ENCODE data around the gene ZNF423. TPM values are rescaled to one million over a fixed set of nuclear protein-coding genes. Genes with fewer than 3 reads are reported as not detected.

The ZNF423 gene
- total RNA-seq, 1 donor from 2014 or later, result 10.6 TPM

DNA sequence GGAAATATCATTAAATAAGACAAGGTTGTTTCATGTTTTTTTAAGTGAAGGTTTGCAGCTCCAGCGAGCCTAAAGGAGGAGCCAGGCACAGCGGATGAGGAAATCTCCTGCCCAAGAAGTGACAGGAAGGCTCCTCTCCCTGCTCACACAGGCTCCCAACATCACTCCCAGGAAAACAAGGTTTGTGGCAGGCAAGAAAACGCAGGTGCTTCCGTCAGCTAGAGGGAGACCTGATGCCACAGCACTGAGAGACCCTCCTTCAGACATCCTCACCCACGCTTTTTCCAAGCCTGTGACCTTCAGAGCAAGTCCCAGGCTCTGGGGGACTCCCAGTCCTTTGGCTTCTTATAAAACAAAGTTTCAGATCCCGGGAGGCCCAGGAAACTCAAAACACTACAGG, 89.7 kb downstream of the ZNF423 start:
- no peak overlapping the region for H3K27ac Mint-ChIP-seq (ENCODE audit: unreplicated experiment)

DNA sequence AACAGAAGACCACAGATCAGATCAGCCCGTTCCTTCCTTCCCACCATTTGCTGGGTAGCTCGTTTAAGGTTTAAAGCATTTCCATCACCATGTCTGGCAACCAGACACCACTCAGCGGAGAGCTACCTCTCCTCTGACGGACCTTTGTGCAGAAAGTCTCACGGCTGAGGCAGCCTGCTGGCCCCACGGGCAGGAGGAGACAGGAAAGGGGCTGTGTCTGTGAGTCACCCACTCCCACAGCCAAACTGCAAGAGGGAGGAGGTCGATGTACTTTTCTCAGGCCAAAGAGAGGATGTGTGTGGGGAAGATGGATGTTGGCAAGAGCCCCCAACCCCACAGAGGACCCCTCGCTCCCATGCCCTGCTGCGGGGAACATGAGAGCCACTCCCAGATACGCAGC, 92.1 kb downstream of the ZNF423 start:
- peaks cover 27% of the 10 kb centered on the region for H3K4me1 Mint-ChIP-seq (ENCODE audit: low read depth, unreplicated experiment)
- Histone ChIP-seq H3K4me2 (ENCODE audit: low read length) (peak overlapping the region; percentile 68), H3K79me2 (ENCODE audit: insufficient read depth, low read length) (no peaks in the 10 kb centered on the region), H3K4me3 (ENCODE audit: insufficient read depth, low read depth, low read length) (no peak overlapping the region), H3K9me3 (ENCODE audit: insufficient read depth, low read depth, low read length) (no peaks in the 10 kb centered on the region), H3K9ac (ENCODE audit: low read length) (peak overlapping the region; percentile 27), H3K27ac (ENCODE audit: low read depth, low read length) (peak overlapping the region; percentile 47), H3K4me1 (ENCODE audit: insufficient read depth, low read length) (peaks cover 11% of the 10 kb centered on the region), H3K36me3 (ENCODE audit: insufficient read depth, low read length) (no peaks in the 10 kb centered on the region), H4K20me1 (ENCODE audit: insufficient read depth, low read length) (no peaks in the 10 kb centered on the region), H2AFZ (ENCODE audit: low read depth, low read length) (peak overlapping the region; percentile 55), H3K27me3 (ENCODE audit: insufficient read depth, low read length) (no peaks in the 10 kb centered on the region)
- H3K9me3 Mint-ChIP-seq (ENCODE audit: unreplicated experiment), result peaks cover 2% of the 10 kb centered on the region
- peak overlapping the region; percentile 3 for H3K4me3 Mint-ChIP-seq (ENCODE audit: unreplicated experiment)
- DNase-seq (ENCODE audit: low read depth), result peak; percentile 51
- H3K27me3 Mint-ChIP-seq (ENCODE audit: low read depth, unreplicated experiment), result peaks cover 6% of the 10 kb centered on the region
- peak overlapping the region; percentile 89 for H3K27ac Mint-ChIP-seq (ENCODE audit: unreplicated experiment)
- TF ChIP-seq, protein P1, sequence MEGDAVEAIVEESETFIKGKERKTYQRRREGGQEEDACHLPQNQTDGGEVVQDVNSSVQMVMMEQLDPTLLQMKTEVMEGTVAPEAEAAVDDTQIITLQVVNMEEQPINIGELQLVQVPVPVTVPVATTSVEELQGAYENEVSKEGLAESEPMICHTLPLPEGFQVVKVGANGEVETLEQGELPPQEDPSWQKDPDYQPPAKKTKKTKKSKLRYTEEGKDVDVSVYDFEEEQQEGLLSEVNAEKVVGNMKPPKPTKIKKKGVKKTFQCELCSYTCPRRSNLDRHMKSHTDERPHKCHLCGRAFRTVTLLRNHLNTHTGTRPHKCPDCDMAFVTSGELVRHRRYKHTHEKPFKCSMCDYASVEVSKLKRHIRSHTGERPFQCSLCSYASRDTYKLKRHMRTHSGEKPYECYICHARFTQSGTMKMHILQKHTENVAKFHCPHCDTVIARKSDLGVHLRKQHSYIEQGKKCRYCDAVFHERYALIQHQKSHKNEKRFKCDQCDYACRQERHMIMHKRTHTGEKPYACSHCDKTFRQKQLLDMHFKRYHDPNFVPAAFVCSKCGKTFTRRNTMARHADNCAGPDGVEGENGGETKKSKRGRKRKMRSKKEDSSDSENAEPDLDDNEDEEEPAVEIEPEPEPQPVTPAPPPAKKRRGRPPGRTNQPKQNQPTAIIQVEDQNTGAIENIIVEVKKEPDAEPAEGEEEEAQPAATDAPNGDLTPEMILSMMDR (IDR thresholded peaks at IDR 0.05; ENCODE audit: insufficient read depth, low read depth, low read length), result no peak
- TF ChIP-seq EZH2 (IDR thresholded peaks at IDR 0.05; ENCODE audit: insufficient read depth, low read length), result no peak
- no peak for FAIRE-seq
- H3K36me3 Mint-ChIP-seq (ENCODE audit: low read depth, unreplicated experiment), result peaks cover 4% of the 10 kb centered on the region

More for the DNA sequence above, 89.7 kb downstream of the ZNF423 start:
- TF ChIP-seq, protein P1 (IDR thresholded peaks at IDR 0.05; ENCODE audit: insufficient read depth, low read depth, low read length), result no peak
- no peak for TF ChIP-seq EZH2 (IDR thresholded peaks at IDR 0.05; ENCODE audit: insufficient read depth, low read length)
- no peaks in the 10 kb centered on the region for H3K27me3 ChIP-seq (ENCODE audit: insufficient read depth, low read length)
- no peak overlapping the region for H3K27ac ChIP-seq (ENCODE audit: low read depth, low read length)
- peaks cover 4% of the 10 kb centered on the region for H3K36me3 Mint-ChIP-seq (ENCODE audit: low read depth, unreplicated experiment)
- peak overlapping the region; percentile 67 for H2AFZ ChIP-seq (ENCODE audit: low read depth, low read length)
- no peak overlapping the region for H3K4me3 Mint-ChIP-seq (ENCODE audit: unreplicated experiment)
- no peak for FAIRE-seq
- no peaks in the 10 kb centered on the region for H3K79me2 ChIP-seq (ENCODE audit: insufficient read depth, low read length)
- no peaks in the 10 kb centered on the region for H3K9me3 ChIP-seq (ENCODE audit: insufficient read depth, low read depth, low read length)
- no peak overlapping the region for H3K4me3 ChIP-seq (ENCODE audit: insufficient read depth, low read depth, low read length)
- H3K4me1 ChIP-seq (ENCODE audit: insufficient read depth, low read length), result peaks cover 11% of the 10 kb centered on the region
- no peaks in the 10 kb centered on the region for H3K36me3 ChIP-seq (ENCODE audit: insufficient read depth, low read length)
- no peaks in the 10 kb centered on the region for H4K20me1 ChIP-seq (ENCODE audit: insufficient read depth, low read length)
- DNase-seq (ENCODE audit: low read depth), result no peak
- H3K9ac ChIP-seq (ENCODE audit: low read length), result no peak overlapping the region
- peaks cover 6% of the 10 kb centered on the region for H3K27me3 Mint-ChIP-seq (ENCODE audit: low read depth, unreplicated experiment)
- H3K9me3 Mint-ChIP-seq (ENCODE audit: unreplicated experiment), result no peaks in the 10 kb centered on the region
- no peak overlapping the region for H3K4me2 ChIP-seq (ENCODE audit: low read length)
- H3K4me1 Mint-ChIP-seq (ENCODE audit: low read depth, unreplicated experiment), result peaks cover 27% of the 10 kb centered on the region

DNA sequence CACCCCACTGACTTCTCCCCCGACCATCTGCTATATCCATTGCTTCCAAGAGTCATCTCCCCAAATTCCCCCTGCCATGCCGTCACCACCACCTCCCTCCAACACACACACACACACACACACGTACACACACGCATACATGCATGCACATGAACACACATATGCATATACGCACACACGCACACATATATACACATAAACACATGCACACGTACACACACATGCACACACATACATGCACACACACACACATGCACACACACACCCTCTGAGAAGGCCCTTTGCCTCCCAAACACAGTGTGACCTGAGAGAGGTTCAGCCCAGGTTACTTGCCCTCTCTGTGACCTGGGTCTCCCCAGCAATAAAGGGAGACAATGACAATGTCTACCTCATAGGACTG, 95.1 kb downstream of the ZNF423 start:
- H3K27ac Mint-ChIP-seq (ENCODE audit: unreplicated experiment), result no peak overlapping the region
- peaks cover 43% of the 10 kb centered on the region for H3K4me1 Mint-ChIP-seq (ENCODE audit: low read depth, unreplicated experiment)
- no peak for FAIRE-seq
- peaks cover 2% of the 10 kb centered on the region for H3K9me3 Mint-ChIP-seq (ENCODE audit: unreplicated experiment)
- H3K36me3 Mint-ChIP-seq (ENCODE audit: low read depth, unreplicated experiment), result no peaks in the 10 kb centered on the region
- Histone ChIP-seq H3K9me3 (ENCODE audit: insufficient read depth, low read depth, low read length) (no peaks in the 10 kb centered on the region), H2AFZ (ENCODE audit: low read depth, low read length) (no peak overlapping the region), H4K20me1 (ENCODE audit: insufficient read depth, low read length) (no peaks in the 10 kb centered on the region), H3K4me1 (ENCODE audit: insufficient read depth, low read length) (peaks cover 27% of the 10 kb centered on the region), H3K79me2 (ENCODE audit: insufficient read depth, low read length) (no peaks in the 10 kb centered on the region), H3K27me3 (ENCODE audit: insufficient read depth, low read length) (no peaks in the 10 kb centered on the region), H3K36me3 (ENCODE audit: insufficient read depth, low read length) (no peaks in the 10 kb centered on the region), H3K4me3 (ENCODE audit: insufficient read depth, low read depth, low read length) (no peak overlapping the region), H3K4me2 (ENCODE audit: low read length) (no peak overlapping the region), H3K9ac (ENCODE audit: low read length) (no peak overlapping the region), H3K27ac (ENCODE audit: low read depth, low read length) (no peak overlapping the region)
- no peak for DNase-seq (ENCODE audit: low read depth)
- H3K27me3 Mint-ChIP-seq (ENCODE audit: low read depth, unreplicated experiment), result no peaks in the 10 kb centered on the region
- TF ChIP-seq, protein P1 (IDR thresholded peaks at IDR 0.05; ENCODE audit: insufficient read depth, low read depth, low read length), result no peak
- TF ChIP-seq EZH2 (IDR thresholded peaks at IDR 0.05; ENCODE audit: insufficient read depth, low read length), result no peak
- no peak overlapping the region for H3K4me3 Mint-ChIP-seq (ENCODE audit: unreplicated experiment)

Data from astrocyte (in vitro differentiated cells and primary cell).